ENCODE measurements around the gene AVPR1B.

DNA sequence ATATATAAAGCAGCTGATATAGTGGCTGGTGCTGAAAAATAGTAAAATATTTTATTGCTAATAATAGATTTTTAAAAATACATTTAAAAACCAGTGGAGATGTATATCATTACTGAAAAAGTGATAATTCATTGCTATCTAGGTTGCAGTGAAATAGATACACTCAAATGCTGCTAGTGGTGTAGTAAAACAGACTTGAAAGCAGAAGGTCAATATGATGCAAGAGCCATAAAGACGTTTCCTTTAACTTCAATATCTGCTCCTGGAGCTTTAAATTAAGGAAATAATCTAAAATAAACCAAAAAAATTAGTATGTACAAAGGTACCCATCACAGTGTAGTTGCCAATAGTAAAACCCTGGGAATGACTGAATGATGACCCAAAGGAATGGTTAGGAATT is 38.1 kb downstream of the AVPR1B start:
- no peak for TF ChIP-seq POLR2A (IDR thresholded peaks at IDR 0.05)
- TF ChIP-seq, protein P1, sequence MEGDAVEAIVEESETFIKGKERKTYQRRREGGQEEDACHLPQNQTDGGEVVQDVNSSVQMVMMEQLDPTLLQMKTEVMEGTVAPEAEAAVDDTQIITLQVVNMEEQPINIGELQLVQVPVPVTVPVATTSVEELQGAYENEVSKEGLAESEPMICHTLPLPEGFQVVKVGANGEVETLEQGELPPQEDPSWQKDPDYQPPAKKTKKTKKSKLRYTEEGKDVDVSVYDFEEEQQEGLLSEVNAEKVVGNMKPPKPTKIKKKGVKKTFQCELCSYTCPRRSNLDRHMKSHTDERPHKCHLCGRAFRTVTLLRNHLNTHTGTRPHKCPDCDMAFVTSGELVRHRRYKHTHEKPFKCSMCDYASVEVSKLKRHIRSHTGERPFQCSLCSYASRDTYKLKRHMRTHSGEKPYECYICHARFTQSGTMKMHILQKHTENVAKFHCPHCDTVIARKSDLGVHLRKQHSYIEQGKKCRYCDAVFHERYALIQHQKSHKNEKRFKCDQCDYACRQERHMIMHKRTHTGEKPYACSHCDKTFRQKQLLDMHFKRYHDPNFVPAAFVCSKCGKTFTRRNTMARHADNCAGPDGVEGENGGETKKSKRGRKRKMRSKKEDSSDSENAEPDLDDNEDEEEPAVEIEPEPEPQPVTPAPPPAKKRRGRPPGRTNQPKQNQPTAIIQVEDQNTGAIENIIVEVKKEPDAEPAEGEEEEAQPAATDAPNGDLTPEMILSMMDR (IDR thresholded peaks at IDR 0.05) = no peak

Data from heart left ventricle (tissue), 13 donors.